Measurements from ENCODE around the gene ALS2CL. TPM values are rescaled to one million over a fixed set of nuclear protein-coding genes. Genes with fewer than 3 reads are reported as not detected.

The ALS2CL gene
- total RNA-seq, 1 donor from 2014 or later: 13.5 TPM

GRCh38 chr3:46695177-46695961, 1.9 kb upstream of the ALS2CL start:
- Histone ChIP-seq H3K4me1 (ENCODE audit: insufficient read depth, low read length) (peaks cover 12% of the 10 kb centered on the region), H4K20me1 (ENCODE audit: insufficient read depth, low read length) (no peaks in the 10 kb centered on the region), H3K9me3 (ENCODE audit: insufficient read depth, low read depth, low read length) (no peaks in the 10 kb centered on the region), H3K27me3 (ENCODE audit: insufficient read depth, low read length) (peaks cover 4% of the 10 kb centered on the region), H3K36me3 (ENCODE audit: insufficient read depth, low read length) (no peaks in the 10 kb centered on the region), H2AFZ (ENCODE audit: low read depth, low read length) (peak overlapping the region; percentile 52), H3K9ac (ENCODE audit: low read length) (no peak overlapping the region), H3K4me3 (ENCODE audit: insufficient read depth, low read depth, low read length) (no peak overlapping the region), H3K79me2 (ENCODE audit: insufficient read depth, low read length) (no peaks in the 10 kb centered on the region), H3K4me2 (ENCODE audit: low read length) (no peak overlapping the region), H3K27ac (ENCODE audit: low read depth, low read length) (no peak overlapping the region)
- TF ChIP-seq CTCF (IDR thresholded peaks at IDR 0.05; ENCODE audit: insufficient read depth, low read depth, low read length) (peak; percentile 15), EZH2 (IDR thresholded peaks at IDR 0.05; ENCODE audit: insufficient read depth, low read length) (no peak)
- Mint-ChIP-seq H3K27ac (ENCODE audit: unreplicated experiment) (no peak overlapping the region), H3K27me3 (ENCODE audit: low read depth, unreplicated experiment) (peaks cover 3% of the 10 kb centered on the region), H3K9me3 (ENCODE audit: unreplicated experiment) (no peaks in the 10 kb centered on the region), H3K36me3 (ENCODE audit: low read depth, unreplicated experiment) (no peaks in the 10 kb centered on the region), H3K4me1 (ENCODE audit: low read depth, unreplicated experiment) (peaks cover 8% of the 10 kb centered on the region), H3K4me3 (ENCODE audit: unreplicated experiment) (no peak overlapping the region)
- FAIRE-seq (no peak), DNase-seq (ENCODE audit: low read depth) (no peak)

GRCh38 chr3:46694520-46694919, 1.0 kb upstream of the ALS2CL start:
- H3K4me3 ChIP-seq (ENCODE audit: insufficient read depth, low read depth, low read length): no peak overlapping the region
- Mint-ChIP-seq H3K4me1 (ENCODE audit: low read depth, unreplicated experiment) (peaks cover 8% of the 10 kb centered on the region), H3K27ac (ENCODE audit: unreplicated experiment) (no peak overlapping the region), H3K9me3 (ENCODE audit: unreplicated experiment) (no peaks in the 10 kb centered on the region), H3K4me3 (ENCODE audit: unreplicated experiment) (no peak overlapping the region), H3K27me3 (ENCODE audit: low read depth, unreplicated experiment) (peaks cover 2% of the 10 kb centered on the region), H3K36me3 (ENCODE audit: low read depth, unreplicated experiment) (no peaks in the 10 kb centered on the region)
- no peaks in the 10 kb centered on the region for H3K9me3 ChIP-seq (ENCODE audit: insufficient read depth, low read depth, low read length)
- no peaks in the 10 kb centered on the region for H3K36me3 ChIP-seq (ENCODE audit: insufficient read depth, low read length)
- H3K4me1 ChIP-seq (ENCODE audit: insufficient read depth, low read length): peaks cover 12% of the 10 kb centered on the region
- no peaks in the 10 kb centered on the region for H3K27me3 ChIP-seq (ENCODE audit: insufficient read depth, low read length)
- DNase-seq (ENCODE audit: low read depth) (no peak), FAIRE-seq (no peak)
- no peaks in the 10 kb centered on the region for H4K20me1 ChIP-seq (ENCODE audit: insufficient read depth, low read length)
- H2AFZ ChIP-seq (ENCODE audit: low read depth, low read length): no peak overlapping the region
- TF ChIP-seq EZH2 (IDR thresholded peaks at IDR 0.05; ENCODE audit: insufficient read depth, low read length) (no peak), CTCF (IDR thresholded peaks at IDR 0.05; ENCODE audit: insufficient read depth, low read depth, low read length) (no peak)
- no peaks in the 10 kb centered on the region for H3K79me2 ChIP-seq (ENCODE audit: insufficient read depth, low read length)
- H3K9ac ChIP-seq (ENCODE audit: low read length): no peak overlapping the region
- no peak overlapping the region for H3K27ac ChIP-seq (ENCODE audit: low read depth, low read length)
- no peak overlapping the region for H3K4me2 ChIP-seq (ENCODE audit: low read length)

- no peak for TF ChIP-seq EZH2 (IDR thresholded peaks at IDR 0.05; ENCODE audit: insufficient read depth, low read length)
- TF ChIP-seq CTCF (IDR thresholded peaks at IDR 0.05; ENCODE audit: insufficient read depth, low read depth, low read length): no peak
- Histone ChIP-seq H2AFZ (ENCODE audit: low read depth, low read length) (peak overlapping the region; percentile 60), H3K4me1 (ENCODE audit: insufficient read depth, low read length) (peaks cover 12% of the 10 kb centered on the region), H3K36me3 (ENCODE audit: insufficient read depth, low read length) (no peaks in the 10 kb centered on the region), H3K4me2 (ENCODE audit: low read length) (peak overlapping the region; percentile 99), H3K27me3 (ENCODE audit: insufficient read depth, low read length) (no peaks in the 10 kb centered on the region), H3K9ac (ENCODE audit: low read length) (no peak overlapping the region), H4K20me1 (ENCODE audit: insufficient read depth, low read length) (no peaks in the 10 kb centered on the region), H3K9me3 (ENCODE audit: insufficient read depth, low read depth, low read length) (no peaks in the 10 kb centered on the region), H3K79me2 (ENCODE audit: insufficient read depth, low read length) (no peaks in the 10 kb centered on the region), H3K4me3 (ENCODE audit: insufficient read depth, low read depth, low read length) (no peak overlapping the region), H3K27ac (ENCODE audit: low read depth, low read length) (no peak overlapping the region)
- FAIRE-seq (no peak), DNase-seq (ENCODE audit: low read depth) (no peak)
- no peak overlapping the region for H3K4me3 Mint-ChIP-seq (ENCODE audit: unreplicated experiment)
- H3K9me3 Mint-ChIP-seq (ENCODE audit: unreplicated experiment): no peaks in the 10 kb centered on the region
- H3K36me3 Mint-ChIP-seq (ENCODE audit: low read depth, unreplicated experiment): no peaks in the 10 kb centered on the region
- H3K27ac Mint-ChIP-seq (ENCODE audit: unreplicated experiment): no peak overlapping the region
- peaks cover 8% of the 10 kb centered on the region for H3K4me1 Mint-ChIP-seq (ENCODE audit: low read depth, unreplicated experiment)
- H3K27me3 Mint-ChIP-seq (ENCODE audit: low read depth, unreplicated experiment): peaks cover 4% of the 10 kb centered on the region
These were observed 380 bp upstream of the ALS2CL start for GRCh38 chr3:46693892-46694226.

All from astrocyte (in vitro differentiated cells and primary cell).